SKM-1 (cell line): ENCODE data around the gene BCL11B.
"Not testable (repeated sequence)": the region's sequence is repeated elsewhere in the genome, so short reads cannot be mapped to it uniquely, and the experiment has no call there.

Source experiments
- DNase-seq: peaks from one replicate; lab custom pipeline; 2025; ENCODE audit not compliant: unreplicated experiment; lab: John Stamatoyannopoulos, UW

Gene BCL11B

GRCh38 chr14:99203080-99203479 lies 68.9 kb downstream of the BCL11B start:
- no peak for DNase-seq

DNA sequence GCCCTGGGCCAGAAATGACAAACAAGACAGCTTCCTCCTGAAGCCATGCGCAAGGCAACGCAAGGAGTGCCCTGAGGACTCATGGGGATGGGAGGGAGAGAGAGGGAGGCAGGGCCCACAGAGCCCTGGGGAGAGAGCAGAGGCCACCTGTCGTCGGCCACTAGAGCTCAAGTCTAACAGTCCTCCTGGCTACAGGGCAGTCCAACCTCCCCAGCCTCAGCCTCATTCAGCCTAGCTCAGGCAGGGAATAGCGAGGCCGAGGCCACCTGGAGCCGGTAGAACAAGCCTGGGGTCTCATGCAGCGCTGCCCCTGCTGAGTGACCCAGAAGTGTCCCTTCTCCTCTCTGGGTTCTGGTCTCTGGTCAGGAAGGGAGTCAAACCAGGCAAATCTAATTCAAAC lies 69.5 kb downstream of the BCL11B start:
- DNase-seq = no peak

GRCh38 chr14:99201351-99202073 lies 70.5 kb downstream of the BCL11B start:
- no peak for DNase-seq

GRCh38 chr14:99200654-99201005 lies 71.4 kb downstream of the BCL11B start:
- no peak for DNase-seq

GRCh38 chr14:99199846-99200653 lies 71.9 kb downstream of the BCL11B start:
- DNase-seq = no peak

DNA sequence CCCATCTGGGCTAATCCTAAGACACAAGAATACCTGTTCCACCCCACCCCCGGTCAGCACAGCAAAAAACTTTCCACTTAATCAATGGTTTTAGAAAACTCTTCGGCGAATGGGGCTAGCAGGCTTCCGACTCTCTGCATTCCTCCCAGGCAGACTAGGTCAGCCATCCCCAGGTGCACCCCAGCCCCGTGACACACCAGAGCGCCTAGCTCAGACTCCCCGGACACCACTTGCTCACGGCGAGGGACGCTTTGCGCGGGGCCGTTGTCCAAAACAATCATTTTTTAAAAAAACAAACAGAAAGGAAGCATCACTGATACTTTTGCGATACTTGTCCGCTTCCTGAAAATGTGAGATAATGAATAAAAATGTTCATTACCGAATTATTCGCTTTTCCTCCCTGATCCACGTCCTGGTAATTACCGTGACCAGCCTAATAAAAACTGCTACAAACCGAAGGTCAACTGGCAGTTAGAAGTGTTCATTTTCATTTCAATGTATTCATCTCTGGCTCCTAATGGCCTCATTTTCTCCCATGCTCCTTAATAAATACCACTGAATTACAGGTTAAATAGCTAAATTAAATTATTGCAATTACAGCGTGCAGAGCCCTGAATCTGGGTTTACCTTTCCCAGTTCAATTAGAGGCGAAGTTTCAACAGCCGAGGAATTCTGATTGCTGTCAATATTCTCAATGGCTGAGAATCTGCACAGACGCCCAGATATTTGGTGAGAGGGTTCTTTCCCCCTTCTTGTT lies 73.1 kb downstream of the BCL11B start:
- DNase-seq = no peak

GRCh38 chr14:99196310-99196650 lies 75.7 kb downstream of the BCL11B start:
- DNase-seq = no peak

DNA sequence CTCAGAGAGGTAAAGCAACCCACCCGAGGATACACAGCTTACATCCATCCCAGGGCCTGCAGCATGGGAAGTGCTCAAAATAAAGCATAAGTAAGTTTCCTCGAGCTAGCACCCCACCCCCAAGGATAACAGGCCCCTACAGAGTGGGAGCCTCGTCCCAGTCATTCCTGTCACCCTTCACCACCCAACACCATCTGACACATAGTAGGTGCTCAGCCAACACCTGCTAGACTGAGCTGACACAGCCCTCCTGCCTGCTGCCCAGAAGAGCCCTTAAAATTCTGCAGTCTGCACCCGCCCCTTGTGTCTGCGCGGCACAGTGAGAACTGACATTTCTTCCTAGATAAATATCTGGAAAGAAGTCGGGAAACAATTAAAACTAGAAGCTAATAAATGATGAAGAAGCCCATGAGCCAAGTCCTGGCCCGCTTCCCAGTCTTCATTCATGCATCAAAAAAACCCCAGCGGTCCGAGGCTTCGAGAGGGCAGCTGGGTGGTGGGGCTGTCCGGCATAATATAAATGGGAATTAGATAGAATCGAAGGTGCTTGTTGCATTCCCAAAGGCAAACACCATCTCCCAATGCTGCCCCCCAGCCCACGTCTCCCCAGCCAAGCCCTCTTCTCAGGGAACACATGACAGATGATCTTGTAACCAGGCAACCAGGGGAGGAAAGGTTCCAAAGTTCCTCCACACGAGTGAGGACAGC lies 76.2 kb downstream of the BCL11B start:
- DNase-seq = no peak

DNA sequence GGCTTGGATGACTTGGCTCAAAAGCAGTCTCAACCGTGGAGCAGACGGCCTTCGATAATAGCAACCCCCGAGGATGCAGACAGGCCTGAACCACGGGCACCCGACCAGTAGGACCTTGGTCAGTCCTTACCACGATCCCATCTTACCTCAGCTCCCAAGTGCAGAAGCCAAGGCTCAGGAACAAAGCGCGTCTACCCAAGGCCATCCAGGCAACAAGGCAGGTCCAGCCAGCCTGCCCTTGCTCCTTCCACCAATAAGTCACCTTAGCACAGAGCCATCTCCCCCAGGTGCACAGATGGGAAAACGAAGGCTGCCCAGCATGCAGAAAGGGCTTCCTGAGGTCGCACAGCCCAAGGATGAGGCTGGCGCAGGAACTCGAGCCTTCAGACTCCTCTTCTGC lies 77.3 kb downstream of the BCL11B start:
- DNase-seq = no peak

DNA sequence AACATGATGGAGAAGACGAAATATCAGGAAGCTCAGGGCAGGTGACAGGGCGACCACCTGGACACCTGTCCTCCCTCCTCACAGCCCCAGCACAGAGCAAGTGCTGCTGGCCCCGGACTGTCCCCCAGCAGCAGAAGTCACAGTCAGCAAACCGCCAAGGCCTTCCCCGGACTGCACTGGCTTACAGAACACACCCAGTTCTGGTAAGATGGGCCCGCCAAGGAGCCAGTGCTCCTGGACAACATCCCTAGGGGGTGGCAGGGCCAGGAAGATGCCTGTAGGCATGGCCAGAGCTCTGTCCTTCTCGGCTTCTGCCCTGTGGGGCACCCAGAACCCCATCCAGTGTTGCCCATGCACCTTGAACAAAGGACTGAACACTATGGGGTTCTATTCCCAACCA lies 77.9 kb downstream of the BCL11B start:
- DNase-seq = no peak

GRCh38 chr14:99192830-99193229 lies 79.2 kb downstream of the BCL11B start:
- DNase-seq = no peak

GRCh38 chr14:99192028-99192621 lies 79.9 kb downstream of the BCL11B start:
- no peak for DNase-seq

DNA sequence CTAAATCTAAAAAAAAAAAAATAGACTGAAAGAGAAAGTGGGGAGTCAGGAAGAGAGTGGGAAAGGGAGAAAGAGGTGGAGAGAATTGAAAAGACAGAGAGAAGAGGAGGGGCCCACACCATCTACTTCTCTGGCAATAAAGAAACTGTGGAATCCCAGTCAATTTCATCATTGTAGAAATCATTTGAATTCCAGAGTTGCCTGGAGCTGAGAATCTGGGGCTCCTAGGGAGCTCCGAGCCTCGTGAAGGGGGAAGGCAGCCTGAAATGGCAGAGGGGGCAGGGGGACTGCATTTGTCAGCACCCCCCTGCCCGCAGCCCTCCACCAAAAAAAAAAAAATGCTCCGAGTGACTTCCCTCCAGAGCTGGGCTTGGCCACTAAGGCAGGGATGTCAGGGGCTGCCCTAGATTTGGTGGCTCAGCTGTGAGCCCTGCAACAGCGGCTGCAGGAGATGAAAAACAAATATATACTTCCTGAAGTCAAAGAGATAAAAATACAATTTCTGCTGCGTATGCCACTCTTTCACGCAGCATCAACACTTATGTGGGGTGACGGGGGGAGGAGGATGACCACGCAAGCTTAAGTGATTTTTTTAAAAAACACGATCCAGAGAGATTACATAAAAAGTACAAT lies 80.5 kb downstream of the BCL11B start:
- no peak for DNase-seq

DNA sequence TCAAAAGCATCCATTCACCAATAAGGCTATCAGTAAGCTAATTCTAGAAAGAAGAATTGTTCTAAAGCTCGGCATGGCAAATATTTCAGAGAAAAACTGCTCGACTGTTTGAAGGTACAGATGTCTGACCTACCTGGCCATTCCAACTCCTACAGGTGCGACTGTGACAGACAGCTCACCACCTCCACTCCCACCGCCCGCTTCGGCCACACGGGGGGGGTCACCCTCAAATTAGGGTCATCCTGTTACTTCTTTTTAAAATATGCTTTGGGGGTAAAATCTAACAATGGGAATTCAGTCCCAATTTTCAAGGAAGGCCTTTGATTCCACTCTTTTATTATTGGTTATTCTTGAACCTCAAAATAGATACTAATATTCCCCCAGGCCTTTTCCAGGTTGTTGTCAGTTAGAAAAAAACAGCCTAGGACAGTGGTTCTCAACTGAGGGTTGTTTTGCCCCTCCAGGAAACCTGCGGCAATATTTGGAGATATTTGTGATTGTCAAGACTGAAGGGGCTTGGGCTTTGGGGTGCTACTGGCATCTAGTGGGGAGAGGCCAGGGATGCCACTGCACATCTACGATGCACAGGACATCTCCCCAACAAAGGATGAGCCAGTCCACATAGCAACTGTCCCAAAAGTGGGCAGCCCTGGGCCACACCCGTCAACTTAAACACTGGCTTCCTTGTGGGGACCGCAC lies 81.2 kb downstream of the BCL11B start:
- DNase-seq = no peak

GRCh38 chr14:99189201-99189801 lies 82.7 kb downstream of the BCL11B start:
- DNase-seq = no peak

DNA sequence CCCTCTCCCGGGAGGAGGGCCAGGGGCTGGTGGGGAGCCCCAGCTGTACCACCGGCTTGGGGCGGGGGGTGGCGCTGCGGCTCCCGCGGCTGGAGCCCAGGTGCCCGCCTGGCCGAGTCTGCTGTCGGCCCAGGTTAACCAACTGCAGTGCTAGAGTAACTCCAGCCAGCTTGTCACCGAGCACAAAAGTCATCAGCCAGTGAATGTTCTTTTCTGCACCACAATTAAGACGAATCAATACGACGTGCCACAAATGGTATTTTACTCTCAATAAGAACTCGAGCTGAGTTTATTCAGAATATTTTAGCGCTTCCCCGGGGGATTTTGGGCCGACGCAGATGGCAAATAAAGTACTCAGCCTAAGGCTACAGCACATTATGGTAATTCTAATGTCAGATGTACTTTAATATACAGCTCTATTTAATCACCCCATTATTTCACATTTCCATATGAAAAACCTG lies 83.2 kb downstream of the BCL11B start:
- DNase-seq = no peak

- DNase-seq = no peak
Measured at GRCh38 chr14:99187858-99188257, 84.1 kb downstream of the BCL11B start.

DNA sequence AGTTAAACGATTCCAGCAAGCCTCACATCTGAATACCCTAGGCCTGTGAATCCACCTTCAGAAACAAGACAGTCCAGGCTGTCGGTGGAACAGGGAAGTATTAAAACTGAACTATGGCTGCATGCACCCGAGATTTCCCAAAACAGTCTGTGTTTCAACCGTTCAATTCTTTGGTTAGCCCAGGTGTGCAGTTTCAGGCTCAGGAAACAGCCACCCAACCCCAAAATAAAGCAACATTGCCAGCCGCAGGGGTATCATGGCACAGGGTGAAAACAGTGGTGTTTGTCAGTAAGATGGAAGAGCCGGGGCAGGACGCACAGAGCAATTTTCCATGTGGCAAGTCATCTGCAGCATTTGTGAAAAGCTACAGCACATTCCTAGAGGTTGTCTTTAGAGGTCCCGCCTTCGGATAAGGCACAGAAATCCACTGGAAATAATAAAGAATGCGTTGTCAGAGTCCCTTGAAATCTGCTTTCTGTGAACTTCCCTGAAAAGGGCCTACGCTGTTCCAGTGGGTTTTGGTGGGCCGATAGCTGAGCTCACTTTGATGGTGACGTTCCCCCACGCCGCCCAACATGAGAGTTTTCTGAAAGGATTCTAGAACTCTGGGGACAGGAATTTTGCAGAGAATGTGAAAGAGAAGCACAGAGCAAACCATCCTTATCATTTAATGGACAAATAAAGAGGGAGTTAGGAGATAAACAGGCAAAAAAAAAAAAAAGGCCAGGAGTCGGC lies 84.9 kb downstream of the BCL11B start:
- no peak for DNase-seq

DNA sequence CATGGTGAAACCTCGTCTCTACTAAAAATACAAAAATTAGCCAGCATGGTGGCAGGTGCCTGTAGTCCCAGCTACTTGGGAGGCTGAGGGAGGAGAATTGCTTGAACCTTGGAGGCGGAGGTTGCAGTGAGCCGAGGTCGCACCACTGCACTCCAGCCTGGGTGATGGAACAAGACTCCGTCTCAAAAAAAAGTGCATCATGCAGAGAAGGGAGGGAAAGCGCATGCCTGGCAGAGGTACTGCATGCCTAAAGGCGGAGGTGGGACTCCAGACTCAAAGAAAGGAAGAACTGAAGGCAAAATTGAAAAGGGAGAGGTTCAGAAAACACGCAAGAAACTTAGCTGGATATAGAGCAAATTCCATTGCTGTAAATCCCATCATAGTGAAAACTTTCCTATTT lies 85.7 kb downstream of the BCL11B start:
- DNase-seq = not testable (repeated sequence)
